Common myeloid progenitor, CD34-positive (primary cell): ENCODE results near the gene NRDC. TPM values are rescaled to one million over a fixed set of nuclear protein-coding genes. Genes with fewer than 3 reads are reported as not detected.

Experiments used
- CTCF ChIA-PET: fragments of 350-600 bp; sonication (Branson Sonifier 250); formaldehyde crosslinking; loops from one replicate; lab custom pipeline; 2021; ENCODE audit warnings: antibody characterized with exemption; lab: Charles Lee
- POLR2A ChIA-PET: fragments of 350-600 bp; sonication (Branson Sonifier 250); formaldehyde crosslinking; loops from one replicate; lab custom pipeline; 2021; ENCODE audit warnings: antibody characterized with exemption; lab: Charles Lee
- DNase-seq, 3 donors: peaks; one replicate each; pipeline versions ENCODE4 v3.0.0 to v3.0.0-alpha.2; 2013
- H3K27ac ChIP-seq, 2 experiments: 1 replicate in 1 of 2; 2 replicates in 1 of 2; pipeline ENCODE4 v1.7.0; 2013; ENCODE audit warnings: inconsistent platforms in 2 of 2, low read length in 2 of 2, mild to moderate bottlenecking in 2 of 2, low read depth in 1 of 2, moderate library complexity in 1 of 2; ENCODE audit not compliant: severe bottlenecking in 2 of 2, insufficient read depth in 1 of 2, poor library complexity in 1 of 2
- H3K27me3 ChIP-seq, 5 experiments: replicated peaks in 2 of 5; 1 replicate in 3 of 5; 2 replicates in 2 of 5; pipeline versions ENCODE4 v1.6.1 to v1.7.0; 2013; ENCODE audit warnings: low read length in 4 of 5, mild to moderate bottlenecking in 2 of 5, moderate library complexity in 2 of 5, inconsistent platforms in 1 of 5; ENCODE audit not compliant: insufficient read depth in 5 of 5, control insufficient read depth in 4 of 5
- H3K36me3 ChIP-seq, 4 experiments: 1 replicate in 2 of 4; 2 replicates in 2 of 4; pipeline versions ENCODE4 v1.6.1 to v1.7.0; 2013; ENCODE audit warnings: low read length in 3 of 4, control low read depth in 1 of 4, mild to moderate bottlenecking in 1 of 4; ENCODE audit not compliant: control insufficient read depth in 4 of 4, insufficient read depth in 4 of 4
- H3K4me1 ChIP-seq, 4 experiments: 1 replicate in 3 of 4; 2 replicates in 1 of 4; pipeline versions ENCODE4 v1.6.1 to v1.7.1; 2013; ENCODE audit warnings: low read length in 3 of 4, mild to moderate bottlenecking in 3 of 4, control low read depth in 1 of 4, inconsistent platforms in 1 of 4, moderate library complexity in 1 of 4; ENCODE audit not compliant: control insufficient read depth in 4 of 4, insufficient read depth in 4 of 4; ENCODE audit errors: control extremely low read depth in 1 of 4
- H3K4me3 ChIP-seq, 7 experiments: 1 replicate in 4 of 7; 2 replicates in 3 of 7; pipeline versions ENCODE4 v1.5.1 to v1.7.0; 2013; ENCODE audit warnings: mild to moderate bottlenecking in 7 of 7, low read length in 6 of 7, moderate library complexity in 6 of 7, inconsistent platforms in 2 of 7, low read depth in 2 of 7, control low read depth in 1 of 7; ENCODE audit not compliant: insufficient read depth in 4 of 7, control insufficient read depth in 1 of 7; ENCODE audit errors: extremely low read depth in 1 of 7
- H3K9me3 ChIP-seq, 5 experiments: 1 replicate in 4 of 5; 2 replicates in 1 of 5; pipeline versions ENCODE4 v1.6.1 to v1.7.1; 2013; ENCODE audit warnings: low read length in 4 of 5, mild to moderate bottlenecking in 2 of 5, inconsistent platforms in 1 of 5, low read depth in 1 of 5, moderate library complexity in 1 of 5; ENCODE audit not compliant: control insufficient read depth in 4 of 5, insufficient read depth in 2 of 5; ENCODE audit errors: control extremely low read depth in 1 of 5
- WGBS: methylation state at CpG from one replicate; pipeline ENCODE4 v1.1.5; 2013; ENCODE audit not compliant: insufficient coverage; 5-methylcytosine and 5-hydroxymethylcytosine counted together
- polyA plus RNA-seq: library from polyadenylated mRNA; unstranded; fragments of 120-200 nt; gene quantifications from one replicate; pipeline ENCODE4 v1.2.1, GENCODE V29; 2013

NRDC gene
- 164 TPM for polyA plus RNA-seq

DNA sequence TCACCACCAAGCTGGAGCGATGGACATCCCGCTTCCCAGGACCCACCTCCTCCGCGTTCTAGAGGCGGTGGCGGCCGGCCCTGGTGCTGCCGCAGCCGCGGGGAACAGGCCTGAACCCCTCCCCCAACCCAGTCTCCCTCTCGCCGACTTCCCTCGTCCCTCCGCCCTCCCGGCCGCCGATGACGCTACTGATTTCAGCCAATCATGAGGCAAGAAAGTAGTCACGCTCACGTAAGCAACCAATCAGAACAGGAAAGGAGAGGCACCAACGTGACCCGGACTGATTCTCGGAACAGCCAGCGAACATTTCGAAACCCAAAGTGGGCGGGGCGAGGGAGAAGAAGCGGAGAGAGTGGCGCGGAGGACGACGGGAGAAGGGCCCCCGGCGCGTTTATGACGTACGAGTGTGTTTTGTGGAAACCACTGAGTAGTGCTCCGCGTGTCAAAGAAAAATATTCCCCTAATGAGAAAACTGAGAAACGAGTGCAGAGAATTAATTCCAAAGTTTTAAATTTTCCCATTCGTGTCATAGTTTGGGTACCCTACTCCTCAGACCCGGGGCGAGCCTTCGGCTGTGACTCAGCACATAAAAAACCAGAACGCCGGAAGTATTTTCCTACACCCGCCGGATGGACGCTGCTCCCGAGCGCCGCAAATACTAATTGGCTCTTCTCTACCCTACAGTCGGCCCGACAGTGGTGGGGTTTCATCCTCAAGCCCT is at the start of gene NRDC:
Gene NRDC, minus strand, starts transcription at position 112 of the 721 bp plus-strand sequence. CDS start 112 bp downstream, outside the sequence.
- Histone ChIP-seq H3K4me1 (peaks cover 18 to 43% (median 25%) of the 10 kb centered on the region in 4 experiments), H3K27ac (peak within 1 kb of the TSS; percentile 98 to 99), H3K4me3 (peak within 1 kb of the TSS; percentile 87 to 100 (median 95)), H3K9me3 (no peaks in the 10 kb centered on the region), H3K36me3 (peaks cover 0 to 8% (median 1%) of the 10 kb centered on the region in 4 experiments), H3K27me3 (peaks cover 0 to 2% (median 0%) of the 10 kb centered on the region in 5 experiments)
- ChIA-PET CTCF (interaction anchor here (0.9 to 1.5 kb wide), 4 partner anchors 16 to 252 kb away, joined by 3 read pairs; no protein-coding TSS in a partner anchor), POLR2A (no interaction called here)
- 0% methylated on average over 54 of the region's 54 CpGs for WGBS
- peak; percentile 100 for DNase-seq

- DNase-seq: no peak
- ChIA-PET POLR2A (no interaction called here), CTCF (no interaction called here)
- Histone ChIP-seq H3K4me3 (no peak overlapping the region), H3K27me3 (peaks cover 0 to 12% (median 6%) of the 10 kb centered on the region in 5 experiments), H3K9me3 (no peaks in the 10 kb centered on the region), H3K4me1 (no peaks in the 10 kb centered on the region), H3K36me3 (no peaks in the 10 kb centered on the region), H3K27ac (no peak overlapping the region)
- no CpG with 5 or more reads among the region's 2 CpGs for WGBS
Measured at GRCh38 chr1:51927029-51927428, 48.5 kb upstream of the NRDC start.

- H3K27ac ChIP-seq: no peak overlapping the region
- no peak overlapping the region for H3K4me3 ChIP-seq
- H3K4me1 ChIP-seq: no peaks in the 10 kb centered on the region
- H3K9me3 ChIP-seq: no peaks in the 10 kb centered on the region
- CTCF ChIA-PET: interaction anchor here (1.0 to 2.0 kb wide), 4 partner anchors 20 to 73 kb away, joined by 3 to 5 read pairs (median 4); no protein-coding TSS in a partner anchor
- no peaks in the 10 kb centered on the region for H3K36me3 ChIP-seq
- peaks cover 0 to 12% (median 6%) of the 10 kb centered on the region in 5 experiments for H3K27me3 ChIP-seq
- WGBS: 91% methylated on average over 5 of the region's 5 CpGs
- DNase-seq: peak in 2 of 3 donors; percentile 38 to 43
- POLR2A ChIA-PET: no interaction called here
Measured at GRCh38 chr1:51926171-51926812, 47.8 kb upstream of the NRDC start.

- no peaks in the 10 kb centered on the region for H3K36me3 ChIP-seq
- ChIA-PET CTCF (interaction anchor here (2.0 to 2.4 kb wide), 2 partner anchors 10 to 22 kb away, joined by 5 to 7 read pairs; no protein-coding TSS in a partner anchor), POLR2A (no interaction called here)
- DNase-seq: no peak
- H3K4me3 ChIP-seq: no peak overlapping the region
- peaks cover 0 to 10% (median 6%) of the 10 kb centered on the region in 5 experiments for H3K27me3 ChIP-seq
- WGBS: 100% methylated on average over 1 of the region's 1 CpG
- no peaks in the 10 kb centered on the region for H3K4me1 ChIP-seq
- no peaks in the 10 kb centered on the region for H3K9me3 ChIP-seq
- no peak overlapping the region for H3K27ac ChIP-seq
Measured at GRCh38 chr1:51924455-51924854, 45.9 kb upstream of the NRDC start.

DNA sequence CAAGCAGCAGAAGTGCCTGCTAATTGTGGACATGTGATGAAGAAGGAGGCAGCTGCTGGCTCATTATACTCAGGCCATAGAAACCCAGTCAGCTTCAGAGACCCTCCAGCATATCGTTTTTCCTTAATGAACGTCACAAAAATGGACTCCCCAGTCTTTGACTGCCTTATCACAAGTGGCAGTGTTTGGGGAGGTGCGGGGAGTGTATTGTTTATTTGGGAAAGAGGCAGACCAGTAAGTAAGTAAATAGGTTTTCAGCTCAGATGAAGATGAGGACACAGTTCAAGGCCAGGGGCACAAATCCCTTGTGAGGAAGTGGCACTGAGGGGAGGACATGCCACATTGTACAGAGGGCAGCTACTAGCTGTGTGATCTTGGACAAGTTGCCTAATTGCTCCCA is 43.5 kb upstream of the NRDC start:
- ChIA-PET CTCF (no interaction called here), POLR2A (interaction anchor here (0.6 kb wide), 1 partner anchor 767 kb away, joined by 3 read pairs; no protein-coding TSS in a partner anchor)
- Histone ChIP-seq H3K27ac (no peak overlapping the region), H3K36me3 (no peaks in the 10 kb centered on the region), H3K4me1 (no peaks in the 10 kb centered on the region), H3K4me3 (no peak overlapping the region), H3K9me3 (no peaks in the 10 kb centered on the region), H3K27me3 (peaks cover 0 to 8% (median 4%) of the 10 kb centered on the region in 5 experiments)
- WGBS: no CpG with 5 or more reads among the region's 3 CpGs
- DNase-seq: no peak

GRCh38 chr1:51920130-51920529 is 41.6 kb upstream of the NRDC start:
- H3K4me1 ChIP-seq: no peaks in the 10 kb centered on the region
- H3K9me3 ChIP-seq: no peaks in the 10 kb centered on the region
- H3K27me3 ChIP-seq: peaks cover 0 to 13% (median 7%) of the 10 kb centered on the region in 5 experiments
- no peak overlapping the region for H3K27ac ChIP-seq
- H3K4me3 ChIP-seq: no peak overlapping the region
- no peaks in the 10 kb centered on the region for H3K36me3 ChIP-seq
- ChIA-PET CTCF (no interaction called here), POLR2A (no interaction called here)
- 100% methylated on average over 2 of the region's 5 CpGs for WGBS
- no peak for DNase-seq

GRCh38 chr1:51919684-51920083 is 41.2 kb upstream of the NRDC start:
- Histone ChIP-seq H3K4me3 (no peak overlapping the region), H3K27ac (no peak overlapping the region), H3K27me3 (peaks cover 0 to 13% (median 7%) of the 10 kb centered on the region in 5 experiments), H3K36me3 (no peaks in the 10 kb centered on the region), H3K9me3 (no peaks in the 10 kb centered on the region), H3K4me1 (no peaks in the 10 kb centered on the region)
- DNase-seq: no peak
- WGBS: 100% methylated on average over 6 of the region's 10 CpGs
- CTCF ChIA-PET: no interaction called here
- POLR2A ChIA-PET: no interaction called here
